ENCODE measurements around the gene NCOA7. TPM values are rescaled to one million over a fixed set of nuclear protein-coding genes. Genes with fewer than 3 reads are reported as not detected.
A peak's percentile ranks its signal among the peaks of the same experiment; 100 is the strongest.

The NCOA7 gene
- total and polyA plus RNA-seq, 10 of the 15 experiments (the other 5 are each of a cell fraction or from before 2014, with no cell fraction given) = 18.9 to 50.3 (median 34.2) TPM

- intact Hi-C loops (cut with micrococcal nuclease; ENCODE audit: unreplicated experiment) = no loop called here
- Histone ChIP-seq H3K4me2 (ENCODE audit: control insufficient read depth, insufficient read depth) (0 out of 2 replicates have a peak overlapping the region, but pooled peaks have one; percentile 23), H2AFZ (ENCODE audit: control insufficient read depth, low read depth, low read length) (no peak overlapping the region), H3K27me3 (replicated peaks in 1 of 2; ENCODE audit: control insufficient read depth in 2 of 2, insufficient read depth in 2 of 2, low read length in 1 of 2) (no peaks in the 10 kb centered on the region), H3K79me2 (ENCODE audit: control insufficient read depth, insufficient read depth, low read length) (peaks cover 2% of the 10 kb centered on the region), H4K20me1 (ENCODE audit: control insufficient read depth, insufficient read depth) (no peaks in the 10 kb centered on the region), H3K4me3 (no peak overlapping the region), H3K9me3 (replicated peaks; ENCODE audit: control insufficient read depth, insufficient read depth, low read length) (no peaks in the 10 kb centered on the region), H3K27ac (ENCODE audit: control insufficient read depth, insufficient read depth) (no peak overlapping the region), H3K36me3 (ENCODE audit: control insufficient read depth in 2 of 2, insufficient read depth in 2 of 2, low read length in 1 of 2) (peaks cover 9 to 15% of the 10 kb centered on the region in 2 experiments), H3K4me1 (ENCODE audit: control insufficient read depth, insufficient read depth, low read length) (no peaks in the 10 kb centered on the region; the same call in 1 of the 2 replicates), H3K9ac (ENCODE audit: control insufficient read depth, insufficient read depth, low read length) (no peak overlapping the region)
- ATAC-seq (no peak), DNase-seq (ENCODE audit: low read depth, low spot score) (no peak), FAIRE-seq (no peak)
- in situ Hi-C loops (cut with MboI) = no loop called here
- no TSS peak for BruUV-seq (replicated peaks)
- ChIA-PET CTCF (interaction anchor here (0.8 to 14.8 kb wide), 4 partner anchors 12 to 59 kb away, joined by 3 to 153 read pairs (median 4); partner anchors contain the start of gene TRMT11), RAD21 (ENCODE audit: unreplicated experiment) (no interaction called here), POLR2A (no interaction called here), SMC1A (ENCODE audit: uncharacterized antibody, unreplicated experiment) (interaction anchor here (1.1 to 1.9 kb wide), 3 partner anchors 23 to 136 kb away, joined by 3 to 4 read pairs (median 4); no protein-coding TSS in a partner anchor)
- 63% methylated on average over 7 of the region's 7 CpGs for WGBS (ENCODE audit: insufficient coverage, insufficient replicate concordance, low lambda C conversion rate, missing lambda C conversion rate)
- TF ChIP-seq TCF12 (IDR thresholded peaks at IDR 0.05; ENCODE audit: low read depth, low read length) = no peak
- no peak for TF ChIP-seq RELA (IDR thresholded peaks at IDR 0.05; ENCODE audit: borderline replicate concordance, partially characterized antibody)
- no peak for TF ChIP-seq ZBTB11 (CRISPR knock-in tag; IDR thresholded peaks at IDR 0.05)
- no peak for TF ChIP-seq CHD1 (IDR thresholded peaks at IDR 0.05; ENCODE audit: low read depth, low read length)
- TF ChIP-seq MYB (IDR thresholded peaks at IDR 0.05; ENCODE audit: borderline replicate concordance, low read depth, low read length) = no peak
- TF ChIP-seq CUX1 (IDR thresholded peaks at IDR 0.05; ENCODE audit: insufficient replicate concordance, low read depth, low read length) = no peak
- TF ChIP-seq, protein P1, sequence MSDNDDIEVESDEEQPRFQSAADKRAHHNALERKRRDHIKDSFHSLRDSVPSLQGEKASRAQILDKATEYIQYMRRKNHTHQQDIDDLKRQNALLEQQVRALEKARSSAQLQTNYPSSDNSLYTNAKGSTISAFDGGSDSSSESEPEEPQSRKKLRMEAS (IDR thresholded peaks at IDR 0.05; ENCODE audit: low read depth, low read length) = no peak
- no peak for TF ChIP-seq NR2F1 (conservative IDR thresholded peaks at IDR 0.05)
- TF ChIP-seq EP300 (IDR thresholded peaks at IDR 0.05; ENCODE audit: borderline replicate concordance in 1 of 2, control insufficient read depth in 1 of 2, low read depth in 2 of 2, low read length in 2 of 2) = no peak
- no peak for TF ChIP-seq STAT3 (IDR thresholded peaks at IDR 0.05; ENCODE audit: low read depth, low read length)
- TF ChIP-seq IRF4 (IDR thresholded peaks at IDR 0.05; ENCODE audit: low read depth, low read length) = no peak
- TF ChIP-seq MTA3 (IDR thresholded peaks at IDR 0.05; ENCODE audit: borderline replicate concordance, low read length) = no peak
- TF ChIP-seq IKZF2 (IDR thresholded peaks at IDR 0.05) = no peak
- no peak for TF ChIP-seq HDGF (IDR thresholded peaks at IDR 0.05)
- no peak for TF ChIP-seq RBBP5 (conservative IDR thresholded peaks at IDR 0.05)
- no peak for TF ChIP-seq KAT2A (conservative IDR thresholded peaks at IDR 0.05; ENCODE audit: control insufficient read depth, low read depth, low read length)
Measured at GRCh38 chr6:125927761-125928160, 137.0 kb downstream of the NCOA7 start.

All from GM12878 (cell line).